Adipocyte (in vitro differentiated cells): ENCODE data around the gene ARVCF.

Experiments
- DNase-seq: peaks from one replicate; pipeline ENCODE4 v3.0.0-alpha.2; 2015; ENCODE audit warnings: low read depth
- H3K27me3 ChIP-seq: replicated peaks from 2 replicates; pipeline ENCODE4 v1.7.0; 2013; ENCODE audit warnings: mild to moderate bottlenecking, low read length, moderate library complexity; ENCODE audit not compliant: control insufficient read depth, insufficient read depth
- H3K36me3 ChIP-seq: 2 replicates; pipeline ENCODE4 v1.7.0; 2013; ENCODE audit warnings: low read length, mild to moderate bottlenecking, moderate library complexity; ENCODE audit not compliant: control insufficient read depth, insufficient read depth, severe bottlenecking
- H3K4me1 ChIP-seq: 2 replicates; pipeline ENCODE4 v1.7.0; 2013; ENCODE audit warnings: mild to moderate bottlenecking, low read length, moderate library complexity; ENCODE audit not compliant: control insufficient read depth, insufficient read depth
- H3K4me3 ChIP-seq: 2 replicates; pipeline ENCODE4 v1.7.0; 2013; ENCODE audit warnings: mild to moderate bottlenecking, low read length, moderate library complexity
- H3K9ac ChIP-seq: 2 replicates; pipeline ENCODE4 v1.7.0; 2013; ENCODE audit warnings: mild to moderate bottlenecking, low read length, moderate library complexity
- H3K9me3 ChIP-seq: 2 replicates; pipeline ENCODE4 v1.7.0; 2013; ENCODE audit warnings: mild to moderate bottlenecking, low read length, moderate library complexity; ENCODE audit not compliant: control insufficient read depth

ARVCF gene

DNA sequence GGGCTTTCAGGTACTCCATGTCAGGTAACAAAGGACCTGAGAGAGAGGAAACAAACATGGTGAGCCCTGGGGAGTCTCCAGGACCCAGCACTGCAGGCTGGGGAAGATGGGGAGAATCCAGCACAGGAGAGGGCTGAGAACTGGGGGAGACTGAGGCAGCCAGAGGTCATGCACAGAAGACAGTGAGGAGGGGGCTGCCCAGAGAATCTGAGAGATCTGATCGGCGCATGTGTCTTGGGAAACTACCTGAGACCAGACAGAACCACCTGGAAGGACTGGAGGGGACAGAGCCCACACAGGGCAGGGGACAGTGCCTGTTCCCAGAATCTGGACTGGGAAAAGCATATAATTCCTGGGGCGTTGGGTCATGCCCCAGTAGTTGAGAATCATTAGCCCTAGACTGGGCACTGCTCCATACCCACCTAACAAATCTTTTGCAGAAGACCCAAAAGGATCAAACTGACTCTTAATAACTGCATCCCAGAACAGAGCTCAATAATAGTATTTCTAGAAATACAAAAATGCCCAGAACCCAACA is 95.0 kb downstream of the ARVCF start:
- Histone ChIP-seq H3K4me3 (no peak overlapping the region), H3K9ac (no peak overlapping the region), H3K36me3 (peaks cover 13% of the 10 kb centered on the region), H3K4me1 (no peaks in the 10 kb centered on the region), H3K9me3 (no peaks in the 10 kb centered on the region), H3K27me3 (no peaks in the 10 kb centered on the region)
- no peak for DNase-seq
